ENCODE data around the gene OPN1MW.

GRCh38 chrX:154135458-154136229 is 46.8 kb upstream of the OPN1MW start:
- TF ChIP-seq CTCF (IDR thresholded peaks at IDR 0.05; ENCODE audit: low read length) (no peak), EZH2 (optimal IDR thresholded peaks at IDR 0.05; ENCODE audit: low read depth, low read length) (no peak), EZH2phosphoT487 (IDR thresholded peaks at IDR 0.05; ENCODE audit: low read length) (no peak)

Data from MM.1S (cell line).